HG03159 (cell line): ENCODE measurements around the gene DNASE1.

Source experiments
- ATAC-seq: cut with Tn5 transposase; IDR thresholded peaks from one replicate; pipeline ENCODE4 v1.9.1; 2021; ENCODE audit warnings: mild to moderate bottlenecking, moderate library complexity; ENCODE audit not compliant: unreplicated experiment

DNASE1 gene

GRCh38 chr16:3694051-3694450 lies 39.6 kb downstream of the DNASE1 start:
- no peak for ATAC-seq

- ATAC-seq, result no peak
Measured at GRCh38 chr16:3695610-3696369, 41.3 kb downstream of the DNASE1 start.

DNA sequence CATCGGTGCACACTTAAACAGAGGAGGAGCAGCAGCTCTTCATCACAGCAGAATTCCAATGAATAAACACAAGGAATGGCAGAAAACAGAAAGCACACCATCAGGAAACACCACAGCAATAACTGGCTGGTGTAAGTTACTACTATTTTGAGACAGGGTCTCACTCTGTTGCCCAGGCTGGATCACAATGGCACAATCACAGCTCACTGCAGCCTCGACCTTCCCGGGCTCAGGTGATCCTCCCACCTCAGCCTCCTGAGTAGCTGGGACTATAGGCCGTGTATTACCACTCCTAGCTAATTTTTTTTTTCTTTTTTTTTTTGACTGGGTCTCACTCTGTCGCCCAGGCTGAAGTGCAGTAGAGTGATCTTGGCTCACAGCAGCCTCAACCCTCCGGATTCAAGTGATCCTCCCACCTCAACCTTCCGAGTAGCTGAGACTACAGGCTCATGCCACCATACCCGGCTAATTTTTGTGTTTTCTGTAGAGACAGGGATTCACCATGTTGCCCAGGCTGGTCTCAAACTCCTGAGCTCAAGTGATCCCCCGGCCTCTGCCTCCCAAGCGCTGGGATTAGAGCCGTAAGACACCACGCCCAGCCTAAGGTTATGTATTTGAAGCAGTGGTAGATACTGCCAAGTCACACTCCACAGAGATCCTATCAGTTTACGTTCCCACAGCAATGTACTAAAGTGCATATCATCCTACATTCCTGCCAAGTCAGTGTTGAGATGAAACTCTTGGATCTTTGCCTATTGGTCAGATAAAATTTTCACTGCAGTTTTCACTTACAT lies 42.1 kb downstream of the DNASE1 start:
- no peak for ATAC-seq

DNA sequence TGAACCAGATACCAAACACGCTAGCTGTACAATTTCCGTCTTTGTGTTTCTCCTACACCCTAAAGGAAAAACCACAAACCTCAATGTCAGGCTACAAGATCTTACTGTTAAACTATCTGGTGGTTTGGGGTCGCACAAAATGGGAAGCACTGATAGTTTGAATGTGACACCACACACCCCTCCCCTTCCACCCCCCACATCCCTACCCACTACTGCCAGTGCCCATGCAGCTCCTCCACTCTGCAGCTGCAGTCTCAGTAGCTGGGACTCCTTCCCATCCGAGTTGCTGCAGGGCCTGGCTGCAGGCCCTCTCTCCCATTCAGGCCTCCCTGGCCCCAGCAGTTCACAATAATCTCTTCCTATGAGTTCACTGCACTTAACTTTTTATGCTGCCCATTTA lies 44.5 kb downstream of the DNASE1 start:
- ATAC-seq, result no peak

GRCh38 chr16:3701531-3701930 lies 47.0 kb downstream of the DNASE1 start:
- no peak for ATAC-seq

DNA sequence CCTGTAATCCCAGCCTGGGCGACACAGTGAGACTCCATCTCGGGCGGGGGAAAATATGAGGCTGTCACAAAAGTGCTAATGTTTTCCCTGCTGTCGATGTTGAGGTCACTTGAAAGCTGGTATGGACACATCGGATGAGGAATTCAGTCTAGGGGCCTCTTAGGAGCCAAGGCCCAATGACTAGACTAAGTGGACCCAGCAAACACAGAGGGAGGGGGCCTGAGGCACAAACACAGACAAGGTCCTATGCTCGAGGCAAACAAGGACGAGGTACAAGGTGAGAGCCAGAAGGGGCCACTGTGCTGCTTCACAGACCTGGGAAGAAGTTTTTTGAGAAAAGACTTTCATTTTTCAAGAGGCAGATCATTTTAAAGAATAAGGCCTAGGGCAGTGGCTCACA lies 47.6 kb downstream of the DNASE1 start:
- no peak for ATAC-seq

DNA sequence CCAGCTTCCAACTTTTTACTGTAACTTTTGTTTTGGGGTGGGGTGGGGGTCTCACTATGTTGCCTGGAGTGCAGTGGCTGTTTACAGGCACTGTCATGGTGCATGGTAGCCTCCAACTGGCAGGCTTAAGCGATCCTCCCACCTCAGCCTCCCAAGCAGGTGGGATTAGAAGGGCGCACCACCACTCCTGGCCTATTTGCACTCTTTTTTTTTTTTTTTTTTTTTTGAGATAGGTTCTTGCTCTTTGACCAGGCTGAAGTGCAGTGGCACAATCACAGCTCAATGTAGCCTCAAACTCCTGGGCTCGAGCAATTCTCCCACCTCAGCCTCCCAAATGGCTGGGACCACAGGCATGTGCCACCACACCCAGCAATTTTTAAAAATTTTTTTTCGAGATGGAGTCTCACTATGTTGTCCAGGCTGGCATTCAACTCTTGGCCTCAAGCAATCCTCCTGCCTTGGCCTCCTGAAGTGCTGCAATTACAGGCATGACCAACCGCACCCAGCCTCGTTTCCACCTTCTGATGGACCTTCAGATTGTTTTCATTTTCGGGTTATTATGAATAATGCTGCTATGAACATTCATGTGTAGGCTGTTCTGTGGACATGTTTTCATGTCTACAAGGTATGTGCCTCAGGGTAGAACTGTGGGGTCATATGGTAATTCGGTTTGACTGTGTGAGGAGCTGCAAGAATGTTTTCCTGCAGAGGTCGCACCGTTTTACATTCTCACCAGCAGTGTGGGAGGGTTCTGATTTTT lies 51.9 kb downstream of the DNASE1 start:
- ATAC-seq, result no peak
